Stimulated activated CD4-positive, alpha-beta T cell treated with anti-CD3 and anti-CD28 coated beads, Interleukin-12 subunit alpha, Interleukin-12 subunit beta, amount 100 ng/mL, for 48 hours (primary cell): ENCODE measurements around the gene IL24.
A peak's percentile ranks its signal among the peaks of the same experiment; 100 is the strongest.
"Not testable (repeated sequence)": the region's sequence is repeated elsewhere in the genome, so short reads cannot be mapped to it uniquely, and the experiment has no call there.

ENCODE experiments used
- DNase-seq, 3 donors: peaks; one replicate each; pipeline ENCODE4 v3.0.0-alpha.2; 2020; ENCODE audit warnings: low read depth in 2 of 3, low spot score in 1 of 3

The IL24 gene

DNA sequence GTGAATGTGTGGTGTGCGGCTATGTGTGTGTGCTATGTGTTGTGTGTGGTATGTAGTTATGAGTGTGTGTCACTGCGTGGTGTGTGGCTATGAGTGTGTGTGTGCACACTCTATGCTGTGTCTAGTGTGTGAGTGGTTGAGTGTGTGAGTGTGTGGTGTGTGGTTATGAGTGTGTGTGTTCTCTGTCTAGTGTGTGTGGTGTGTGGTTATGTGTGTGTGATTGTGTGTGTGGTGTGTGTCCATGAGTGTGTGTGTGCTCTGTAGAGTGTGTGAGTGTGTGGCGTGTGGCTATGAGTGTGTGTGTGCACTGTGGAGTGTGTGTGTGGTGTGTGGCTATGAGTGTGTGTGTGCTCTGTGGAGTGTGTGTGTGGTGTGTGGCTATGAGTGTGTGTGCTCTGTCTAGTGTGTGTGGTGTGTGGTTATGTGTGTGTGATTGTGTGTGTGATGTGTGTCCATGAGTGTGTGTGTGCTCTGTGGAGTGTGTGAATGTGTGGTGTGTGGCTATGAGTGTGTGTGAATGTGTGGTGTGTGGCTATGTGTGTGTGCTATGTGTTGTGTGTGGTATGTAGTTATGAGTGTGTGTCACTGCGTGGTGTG, 26.8 kb downstream of the IL24 start:
- not testable (repeated sequence) for DNase-seq

DNA sequence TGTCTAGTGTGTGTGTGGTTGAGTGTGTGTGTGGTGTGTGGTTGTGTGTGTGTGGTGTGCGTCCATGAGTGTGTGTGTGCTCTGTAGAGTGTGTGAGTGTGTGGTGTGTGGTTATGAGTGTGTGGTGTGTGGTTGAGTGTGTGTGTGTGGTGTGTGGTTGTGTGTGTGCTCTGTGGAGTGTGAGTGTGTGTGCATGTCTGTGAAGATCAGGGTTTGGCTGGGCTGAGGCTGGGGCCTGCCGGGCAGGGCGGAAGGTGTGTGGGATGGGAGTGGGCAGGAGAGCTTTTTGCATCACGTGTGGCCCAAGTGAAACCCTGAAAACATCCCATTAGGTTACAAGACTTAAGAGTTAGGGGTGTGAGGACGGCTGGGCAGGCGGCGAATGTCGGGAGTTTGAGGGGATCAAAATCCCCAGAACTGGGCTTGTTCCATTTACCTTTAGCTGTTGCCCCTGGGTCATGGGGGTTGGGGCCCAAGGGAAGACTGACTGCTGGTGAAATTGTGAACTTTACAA, 27.4 kb downstream of the IL24 start:
- DNase-seq = no peak

GRCh38 chr1:206925106-206925736, 28.0 kb downstream of the IL24 start:
- peak in 1 of 3 donors; percentile 48 for DNase-seq

GRCh38 chr1:206926286-206926685, 29.0 kb downstream of the IL24 start:
- no peak for DNase-seq

DNA sequence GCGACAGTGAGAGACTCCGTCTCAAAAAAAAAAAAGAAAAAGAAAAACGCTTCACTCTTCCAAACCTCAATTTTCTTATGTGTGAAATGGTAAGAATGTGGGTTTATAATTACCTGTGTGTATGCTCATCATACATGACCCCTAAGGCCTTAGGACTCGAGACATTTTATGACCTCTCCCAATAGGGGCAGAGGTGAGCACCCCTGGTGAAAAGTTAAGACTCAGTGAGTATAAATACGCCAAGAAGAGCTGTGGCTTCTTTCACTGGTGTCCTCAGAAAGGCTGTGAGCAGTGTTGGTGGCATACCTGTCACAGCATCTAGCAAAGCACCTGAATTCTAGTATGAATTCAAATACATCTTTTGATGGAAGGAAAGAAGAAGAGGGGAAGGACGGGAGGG, 32.3 kb downstream of the IL24 start:
- no peak for DNase-seq

GRCh38 chr1:206930210-206930798, 33.1 kb downstream of the IL24 start:
- DNase-seq = no peak

- DNase-seq = no peak
Measured at GRCh38 chr1:206931709-206932108, 34.5 kb downstream of the IL24 start.

- no peak for DNase-seq
Measured at GRCh38 chr1:206932177-206932576, 34.9 kb downstream of the IL24 start.

GRCh38 chr1:206933333-206933945, 36.2 kb downstream of the IL24 start:
- DNase-seq = peak in 2 of 3 donors; percentile 62 to 73

- peak in 1 of 3 donors; percentile 49 for DNase-seq
Measured at GRCh38 chr1:206935491-206936067, 38.3 kb downstream of the IL24 start.

GRCh38 chr1:206937425-206937824, 40.2 kb downstream of the IL24 start:
- no peak for DNase-seq

DNA sequence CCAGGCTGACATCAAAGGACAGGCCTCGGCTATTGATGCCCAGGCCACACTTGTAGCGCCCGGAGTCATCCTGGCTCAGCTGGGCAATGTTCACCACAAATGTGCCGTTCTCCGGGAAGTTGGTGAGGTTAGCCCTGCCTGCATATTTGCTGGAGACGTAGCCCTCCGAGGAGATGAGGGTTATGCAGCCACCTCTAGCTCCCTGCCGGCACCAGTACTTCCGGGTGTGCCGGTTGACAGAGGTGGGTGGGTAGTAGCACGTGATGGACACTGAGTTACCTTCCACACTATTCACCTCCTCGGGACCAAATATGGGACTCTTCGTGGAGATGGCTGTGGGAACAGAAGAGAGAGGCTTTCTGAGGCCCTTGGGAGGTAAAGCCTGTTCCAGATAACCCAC, 41.9 kb downstream of the IL24 start:
- DNase-seq = no peak

- no peak for DNase-seq
Measured at GRCh38 chr1:206939841-206940587, 42.8 kb downstream of the IL24 start.

GRCh38 chr1:206940588-206940936, 43.3 kb downstream of the IL24 start:
- DNase-seq = no peak

DNA sequence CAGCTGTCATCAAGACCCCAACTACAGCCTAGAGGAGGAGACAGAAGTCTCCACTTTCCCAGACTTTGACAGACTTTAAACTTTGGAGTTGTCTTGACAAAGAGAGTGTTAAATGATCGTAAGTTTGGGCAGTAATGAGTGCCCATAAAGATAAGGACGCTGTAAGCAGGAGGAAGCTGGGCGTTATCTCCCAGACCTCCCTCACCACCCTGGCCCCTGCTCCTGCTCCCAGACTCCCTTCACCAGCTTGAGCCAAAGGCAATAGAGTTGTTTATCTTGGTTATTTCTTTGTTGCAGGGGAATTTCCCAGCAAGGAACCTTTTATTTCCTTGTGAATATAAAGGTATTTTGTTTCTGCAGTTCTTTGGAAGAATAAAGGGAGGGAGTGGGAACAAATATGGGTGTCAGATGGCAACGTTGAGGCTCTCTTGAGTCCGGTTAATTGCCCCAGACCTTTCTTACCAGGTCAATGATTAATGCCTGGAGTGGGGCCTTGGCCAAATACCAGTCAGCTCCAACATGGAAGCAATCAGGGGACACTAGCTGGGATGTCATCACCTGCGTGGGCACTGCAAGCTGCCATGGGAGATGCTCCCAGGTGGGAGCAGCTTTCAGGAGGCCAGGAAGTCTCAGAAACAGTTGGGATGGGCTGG, 44.6 kb downstream of the IL24 start:
- DNase-seq = no peak

DNA sequence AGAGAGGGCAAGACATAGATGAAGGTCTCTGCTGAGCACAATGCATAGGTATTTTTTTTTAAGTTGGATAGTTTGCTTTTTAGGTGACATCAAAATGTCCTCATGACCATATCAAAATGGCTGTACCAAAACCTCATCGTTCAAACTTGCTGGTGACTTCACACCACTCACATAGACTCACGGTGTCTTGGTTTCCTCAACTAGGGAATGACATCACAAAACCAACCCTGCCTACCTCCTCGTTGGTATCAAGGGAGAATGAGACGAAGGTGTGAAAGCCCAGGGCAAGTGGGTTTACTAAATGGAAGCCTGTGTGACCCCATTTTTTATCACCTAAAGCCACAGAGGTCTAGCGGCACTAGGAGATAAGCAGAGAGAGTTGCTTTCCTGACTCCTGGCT, 47.5 kb downstream of the IL24 start:
- no peak for DNase-seq

DNA sequence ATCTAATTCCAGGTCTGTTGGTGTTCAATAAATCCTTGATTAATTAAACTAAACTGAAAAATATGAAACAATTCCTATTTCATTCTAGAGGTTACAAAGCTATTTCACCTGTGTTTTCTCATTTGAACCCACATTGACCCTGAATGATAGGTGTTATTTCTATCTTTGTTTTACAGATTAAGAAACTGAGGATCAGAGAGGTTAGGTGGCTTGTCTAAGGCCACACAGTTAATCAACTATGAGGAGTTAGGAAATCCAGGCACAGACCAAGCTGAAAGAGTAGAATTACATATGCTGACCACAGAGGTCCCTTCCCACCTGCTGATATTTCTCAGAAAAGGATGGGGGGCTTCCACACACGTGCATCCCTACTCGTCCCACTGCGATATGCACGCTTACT, 48.5 kb downstream of the IL24 start:
- DNase-seq = no peak

DNA sequence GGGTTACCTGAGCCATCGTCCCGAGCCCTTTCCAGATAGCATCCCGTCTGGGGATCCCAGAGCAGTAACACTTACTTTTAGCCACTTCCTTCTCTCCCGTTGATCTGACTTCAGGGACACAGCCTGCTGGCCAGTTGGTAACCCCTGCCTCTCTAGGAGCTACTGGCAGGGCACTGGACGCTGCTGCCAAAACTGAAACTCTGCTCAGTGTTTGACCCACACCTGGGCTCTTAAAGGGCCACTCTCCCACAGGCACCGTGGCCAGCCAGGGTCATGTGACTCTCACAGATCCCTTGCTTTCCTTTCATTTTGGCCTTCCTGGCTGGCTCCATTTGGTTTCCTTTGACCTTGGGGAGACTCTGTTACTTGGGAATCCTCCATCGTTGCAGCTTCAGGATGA, 49.0 kb downstream of the IL24 start, which contains the start of gene PIGR:
Gene PIGR (minus strand): TSS at position 206 of the 400 bp plus-strand sequence. CDS start 5,935 bp downstream, outside the sequence.
- DNase-seq = no peak

- DNase-seq = no peak
Measured at GRCh38 chr1:206947255-206947654, 50.0 kb downstream of the IL24 start.

- no peak for DNase-seq
Measured at GRCh38 chr1:206949208-206949607, 52.0 kb downstream of the IL24 start.
